GM12874 (cell line): ENCODE data around the gene ELN.

Experiments used
- TF ChIP-seq, protein P1 (sequence below): IDR thresholded peaks from 2 replicates; pipeline ENCODE4 v1.5.1; 2011; ENCODE audit warnings: low read depth, mild to moderate bottlenecking, control low read depth, low read length, moderate library complexity; ENCODE audit not compliant: insufficient read depth

ELN gene

DNA sequence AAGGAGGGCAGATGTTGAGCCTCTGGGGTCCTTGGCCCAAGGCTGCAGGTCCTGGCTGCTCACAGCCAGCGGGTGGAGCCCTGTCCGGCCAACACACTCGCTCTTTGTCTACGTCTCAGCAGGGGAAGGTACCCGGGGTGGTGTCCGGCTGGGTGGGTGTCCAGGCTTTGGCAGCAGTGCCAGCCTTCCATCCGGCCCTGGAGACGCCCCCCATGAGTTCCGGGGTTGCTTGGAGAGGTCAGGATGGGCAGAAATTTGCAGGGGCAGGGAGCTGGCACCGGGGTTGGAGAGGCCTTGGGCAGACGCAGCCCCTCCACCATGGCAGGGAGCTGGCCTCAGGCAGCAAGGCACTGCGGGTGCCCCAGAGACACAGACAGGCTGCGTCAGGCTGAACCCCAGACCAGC is 42.2 kb upstream of the ELN start:
- TF ChIP-seq, protein P1, sequence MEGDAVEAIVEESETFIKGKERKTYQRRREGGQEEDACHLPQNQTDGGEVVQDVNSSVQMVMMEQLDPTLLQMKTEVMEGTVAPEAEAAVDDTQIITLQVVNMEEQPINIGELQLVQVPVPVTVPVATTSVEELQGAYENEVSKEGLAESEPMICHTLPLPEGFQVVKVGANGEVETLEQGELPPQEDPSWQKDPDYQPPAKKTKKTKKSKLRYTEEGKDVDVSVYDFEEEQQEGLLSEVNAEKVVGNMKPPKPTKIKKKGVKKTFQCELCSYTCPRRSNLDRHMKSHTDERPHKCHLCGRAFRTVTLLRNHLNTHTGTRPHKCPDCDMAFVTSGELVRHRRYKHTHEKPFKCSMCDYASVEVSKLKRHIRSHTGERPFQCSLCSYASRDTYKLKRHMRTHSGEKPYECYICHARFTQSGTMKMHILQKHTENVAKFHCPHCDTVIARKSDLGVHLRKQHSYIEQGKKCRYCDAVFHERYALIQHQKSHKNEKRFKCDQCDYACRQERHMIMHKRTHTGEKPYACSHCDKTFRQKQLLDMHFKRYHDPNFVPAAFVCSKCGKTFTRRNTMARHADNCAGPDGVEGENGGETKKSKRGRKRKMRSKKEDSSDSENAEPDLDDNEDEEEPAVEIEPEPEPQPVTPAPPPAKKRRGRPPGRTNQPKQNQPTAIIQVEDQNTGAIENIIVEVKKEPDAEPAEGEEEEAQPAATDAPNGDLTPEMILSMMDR, result no peak

DNA sequence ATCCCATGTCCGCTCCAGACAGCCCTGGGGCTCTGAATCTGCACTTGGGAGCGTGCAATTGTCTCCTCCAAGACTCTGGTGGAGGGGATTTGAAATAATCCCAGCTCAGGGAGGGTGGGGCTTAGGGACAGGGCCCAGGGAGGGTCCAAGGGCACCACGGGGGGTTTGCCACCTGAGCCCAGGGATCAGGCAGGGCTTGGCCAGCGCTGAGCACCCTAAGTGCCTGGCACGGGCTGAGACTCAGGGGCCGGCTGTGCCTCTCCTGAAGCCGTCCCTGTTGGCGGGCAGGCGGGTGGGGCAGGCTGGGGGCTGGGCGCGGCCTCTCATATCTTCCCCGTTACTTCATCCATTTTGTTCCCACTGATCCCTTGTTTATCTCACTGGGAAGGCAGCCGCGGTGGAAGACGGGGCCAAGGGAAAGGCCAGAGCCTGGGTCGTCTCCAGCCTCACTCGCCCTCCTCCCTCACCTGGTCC is 41.8 kb upstream of the ELN start:
- TF ChIP-seq, protein P1, result no peak

DNA sequence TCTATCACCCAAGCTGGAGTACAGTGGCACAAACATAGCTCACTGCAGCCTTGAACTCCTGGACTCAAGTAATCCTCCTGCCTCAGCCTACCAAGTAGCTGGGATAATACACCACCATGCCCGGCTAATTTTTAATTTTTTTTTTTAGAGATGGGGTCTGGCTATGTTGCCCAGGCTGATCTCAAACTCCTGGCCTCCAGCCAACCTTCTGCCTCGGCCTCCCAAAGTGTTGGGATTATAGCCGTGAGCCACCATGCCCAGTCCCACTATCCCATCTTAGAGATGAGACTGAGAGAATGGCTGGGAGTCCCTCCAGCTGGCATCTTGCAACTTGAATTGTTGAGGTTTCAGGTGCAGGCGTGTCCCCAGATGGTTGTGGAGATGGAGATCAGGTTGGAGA is 40.7 kb upstream of the ELN start:
- TF ChIP-seq, protein P1, result no peak

GRCh38 chr7:73988197-73988596 is 39.8 kb upstream of the ELN start:
- TF ChIP-seq, protein P1, result no peak

GRCh38 chr7:73991522-73992100 is 36.4 kb upstream of the ELN start:
- TF ChIP-seq, protein P1, result no peak

DNA sequence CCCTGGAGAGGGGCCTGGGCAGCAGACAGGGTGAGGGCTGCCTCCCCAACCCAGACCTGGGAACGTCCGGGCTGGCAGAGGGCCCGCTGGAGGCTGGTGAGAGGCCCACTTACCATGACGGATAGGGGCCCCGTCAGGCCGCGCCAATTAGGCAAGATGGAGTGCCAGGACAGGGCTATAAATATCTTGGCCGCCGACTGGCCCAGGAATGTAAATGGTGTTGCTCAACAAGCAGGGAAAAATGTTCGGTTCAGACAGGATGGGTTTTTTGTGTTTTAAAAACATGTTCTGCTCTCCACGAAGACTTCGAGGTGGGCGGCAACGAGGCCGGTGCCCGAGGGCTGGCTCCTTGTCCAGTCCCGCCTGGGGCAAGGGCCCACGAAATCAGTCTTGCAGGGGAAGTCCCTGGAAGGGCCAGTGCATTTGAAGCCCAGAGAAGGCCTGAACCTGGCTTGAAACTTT is 35.8 kb upstream of the ELN start:
- TF ChIP-seq, protein P1, result no peak

DNA sequence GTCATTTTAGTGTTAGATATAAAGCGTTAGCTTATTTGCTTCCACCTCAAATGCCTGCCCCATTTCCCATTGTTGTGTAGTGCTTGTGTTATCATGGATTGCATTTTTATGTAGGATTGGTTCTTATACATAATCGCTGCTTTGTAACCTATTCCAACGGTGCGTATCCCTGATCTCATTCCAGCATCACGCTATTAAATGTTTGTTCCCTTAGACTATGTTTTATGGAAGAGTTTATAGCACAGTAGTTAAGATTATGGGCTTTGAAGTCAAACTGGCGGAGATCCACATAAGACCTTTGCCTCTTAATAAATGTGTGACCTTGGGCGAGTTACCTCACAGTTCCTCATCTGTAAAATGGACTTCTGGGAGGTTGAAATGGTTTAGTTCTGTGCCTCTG is 34.0 kb upstream of the ELN start:
- TF ChIP-seq, protein P1, result no peak
